H1 (cell line): Measurements from ENCODE around the gene ATP4A. TPM values are rescaled to one million over a fixed set of nuclear protein-coding genes. Genes with fewer than 3 reads are reported as not detected.

ENCODE experiments used
- E2F6 ChIP-seq: IDR thresholded peaks from 2 replicates; pipeline ENCODE4 v1.6.1; 2012; ENCODE audit warnings: inconsistent platforms
- EP300 ChIP-seq, 2 experiments: IDR thresholded peaks; 1 replicate in 1 of 2; 2 replicates in 1 of 2; pipeline ENCODE4 v1.6.1; 2011 to 2012; ENCODE audit warnings: low read depth in 2 of 2, low read length in 2 of 2, mild to moderate bottlenecking in 2 of 2, borderline replicate concordance in 1 of 2, inconsistent platforms in 1 of 2, moderate library complexity in 1 of 2
- RFX5 ChIP-seq: IDR thresholded peaks from 2 replicates; pipeline ENCODE4 v1.6.1; 2011; ENCODE audit warnings: low read depth, low read length, improper control_type of control experiment, borderline replicate concordance
- SIX5 ChIP-seq: IDR thresholded peaks from 2 replicates; pipeline ENCODE4 v1.6.1; 2011; ENCODE audit warnings: mild to moderate bottlenecking, low read depth, low read length
- SRF ChIP-seq: IDR thresholded peaks from 2 replicates; pipeline ENCODE4 v1.6.1; 2011; ENCODE audit warnings: mild to moderate bottlenecking, low read depth, low read length, moderate library complexity
- polyA plus RNA-seq, 7 experiments: library from polyadenylated mRNA; depleted of rRNA in 3 of 7; stranded (reverse) in 5 of 7; unstranded in 2 of 7; fragments of >200 nt in 5 of 7; fragments of 200-250 nt in 2 of 7; gene quantifications; 1 replicate in 5 of 7; 2 replicates in 1 of 7; 4 replicates in 1 of 7; pipeline versions ENCODE4 v1.2.1 to v1.2.3, GENCODE V29; 2011 to 2013; ENCODE audit warnings: missing spikeins in 2 of 7, mixed read lengths in 2 of 7
- total RNA-seq: library from RNA; stranded (reverse); fragmentation: NEBNext Ultra II Directional; extraction: Animal tissue kit (Norgen Biotek cat#: 25700); gene quantifications from 2 replicates; pipeline ENCODE4 v1.2.1, GENCODE V29; 2021
- TF ChIP-seq, protein P1 (sequence below): IDR thresholded peaks from 2 replicates; pipeline ENCODE4 v1.6.1; 2011; ENCODE audit warnings: low read depth, mild to moderate bottlenecking, low read length; ENCODE audit not compliant: insufficient read depth

Gene ATP4A
- total and polyA plus RNA-seq, 2 of the 8 experiments (the other 6 are each of a cell fraction or from before 2014, with no cell fraction given) = 0.50 to 1.2 TPM

DNA sequence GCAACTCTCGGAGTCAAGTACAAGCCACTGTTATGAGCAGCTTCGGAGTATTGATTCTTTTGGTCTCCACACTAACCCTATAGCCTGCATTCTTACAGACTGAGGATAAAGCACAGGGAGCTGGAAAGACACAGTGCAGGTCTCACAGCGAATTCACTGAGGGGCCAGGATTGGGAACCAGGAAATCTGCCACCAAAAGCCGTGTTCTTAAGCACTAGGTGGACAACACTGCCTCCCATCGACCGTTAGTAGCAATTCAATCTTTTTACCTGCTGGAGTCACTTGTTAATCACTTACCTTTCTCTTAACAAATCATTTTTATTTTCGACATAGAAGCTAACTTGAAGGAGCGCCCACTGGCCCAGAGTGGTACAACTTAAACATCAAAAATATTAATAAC, 28.8 kb upstream of the ATP4A start (continued):
- TF ChIP-seq E2F6 (no peak), SRF (no peak), SIX5 (no peak), RFX5 (no peak), EP300 (IDR thresholded peaks at IDR 0.05; ENCODE audit: borderline replicate concordance in 1 of 2, low read depth in 2 of 2, low read length in 2 of 2) (no peak)
- TF ChIP-seq, protein P1, sequence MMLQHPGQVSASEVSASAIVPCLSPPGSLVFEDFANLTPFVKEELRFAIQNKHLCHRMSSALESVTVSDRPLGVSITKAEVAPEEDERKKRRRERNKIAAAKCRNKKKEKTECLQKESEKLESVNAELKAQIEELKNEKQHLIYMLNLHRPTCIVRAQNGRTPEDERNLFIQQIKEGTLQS = no peak
